Endothelial cell of umbilical vein (primary cell): ENCODE measurements around the gene SLC9A9. TPM values are rescaled to one million over a fixed set of nuclear protein-coding genes. Genes with fewer than 3 reads are reported as not detected.

Experiments
- BruUV-seq: library from RNA; stranded (reverse); fragments of 400-500 nt; replicated peaks from 2 replicates; lab custom pipeline; 2021; lab: Mats Ljungman, UMichigan
- CTCF ChIA-PET: fragments of 300-600, 350-600 bp; sonication (Branson Sonifier 250); formaldehyde crosslinking; loops from one replicate; lab custom pipeline; 2021; ENCODE audit warnings: antibody characterized with exemption, inconsistent platforms; lab: Charles Lee
- POLR2A ChIA-PET: fragments of 300-600, 350-600 bp; sonication (Branson Sonifier 250); formaldehyde crosslinking; loops from one replicate; lab custom pipeline; 2021; ENCODE audit warnings: antibody characterized with exemption, inconsistent platforms; lab: Charles Lee
- DNase-seq: peaks from one replicate; pipeline ENCODE4 v3.0.0-alpha.2; 2011; ENCODE audit warnings: low read depth, low spot score
- FAIRE-seq: peaks from 2 replicates; lab custom pipeline; 2011; peaks lifted over from hg19 to GRCh38; lab: Jason Lieb, UNC
- H2AFZ ChIP-seq: 2 replicates; pipeline ENCODE4 v1.6.0; 2012; ENCODE audit warnings: low read depth, low read length, control low read depth, inconsistent platforms
- H3K27ac ChIP-seq: 2 replicates; pipeline ENCODE4 v1.5.1; 2011; ENCODE audit warnings: low read depth, mild to moderate bottlenecking, control low read depth, low read length, moderate library complexity; ENCODE audit not compliant: insufficient read depth
- H3K27me3 ChIP-seq, 2 experiments: 2 replicates each; pipeline versions ENCODE4 v1.6.0 to v1.6.1; 2011; ENCODE audit warnings: low read length in 2 of 2, mixed read lengths in 1 of 2; ENCODE audit not compliant: control insufficient read depth in 2 of 2, insufficient read depth in 2 of 2
- H3K36me3 ChIP-seq, 2 experiments: 2 replicates in 1 of 2; 3 replicates in 1 of 2; pipeline ENCODE4 v1.5.1; 2011; ENCODE audit warnings: low read length in 2 of 2, mild to moderate bottlenecking in 1 of 2, moderate library complexity in 1 of 2; ENCODE audit not compliant: control insufficient read depth in 2 of 2, insufficient read depth in 2 of 2; ENCODE audit errors: extremely low read depth in 1 of 2
- H3K4me1 ChIP-seq: 3 replicates; pipeline ENCODE4 v1.5.1; 2011; ENCODE audit warnings: mild to moderate bottlenecking, low read length; ENCODE audit not compliant: control insufficient read depth, insufficient read depth; ENCODE audit errors: extremely low read depth
- H3K4me2 ChIP-seq: 2 replicates; pipeline ENCODE4 v1.6.1; 2011; ENCODE audit warnings: low read length, control low read depth, mixed read lengths; ENCODE audit not compliant: insufficient read depth
- H3K4me3 ChIP-seq, 3 experiments: fragments of 200-600 bp in 1 of 3; sonication (generic), shearing (Covaris generic) in 1 of 3; replicated peaks in 1 of 3; 2 replicates each; pipeline ENCODE4 v1.5.1; 2011 to 2016; ENCODE audit warnings: control low read depth in 3 of 3, low read length in 3 of 3, mild to moderate bottlenecking in 2 of 3, inconsistent platforms in 1 of 3, low read depth in 1 of 3, moderate library complexity in 1 of 3; ENCODE audit not compliant: insufficient read depth in 1 of 3
- H3K79me2 ChIP-seq: 2 replicates; pipeline ENCODE4 v1.6.0; 2012; ENCODE audit warnings: low read length, inconsistent platforms; ENCODE audit not compliant: control insufficient read depth, insufficient read depth
- H3K9ac ChIP-seq: replicated peaks from 2 replicates; pipeline ENCODE3; 2011; ENCODE audit warnings: low read length, control low read depth; ENCODE audit not compliant: insufficient read depth; ENCODE audit errors: extremely low read depth
- H3K9me1 ChIP-seq: replicated peaks from 3 replicates; pipeline ENCODE4 v1.6.0; 2011; ENCODE audit warnings: mild to moderate bottlenecking, low read length; ENCODE audit not compliant: control insufficient read depth, insufficient read depth; ENCODE audit errors: extremely low read depth
- H3K9me3 ChIP-seq: replicated peaks from 2 replicates; pipeline ENCODE4 v1.5.1; 2012; ENCODE audit warnings: low read length, inconsistent platforms; ENCODE audit not compliant: control insufficient read depth, insufficient read depth
- H4K20me1 ChIP-seq: replicated peaks from 2 replicates; pipeline ENCODE3; 2011; ENCODE audit warnings: mild to moderate bottlenecking, low read length; ENCODE audit not compliant: control insufficient read depth, insufficient read depth; ENCODE audit errors: extremely low read depth
- CTCF ChIP-seq, 2 donors: IDR thresholded peaks; 1 replicate in 1 of 2; 2 replicates in 1 of 2; pipeline ENCODE4 v1.5.1; 2011; ENCODE audit warnings: low read length in 2 of 2, mild to moderate bottlenecking in 2 of 2, moderate library complexity in 2 of 2, control low read depth in 1 of 2, inconsistent platforms in 1 of 2, low read depth in 1 of 2; ENCODE audit not compliant: insufficient read depth in 1 of 2; ENCODE audit errors: extremely low read depth in 1 of 2
- EZH2 ChIP-seq: IDR thresholded peaks from 2 replicates; pipeline ENCODE4 v1.6.1; 2012; ENCODE audit warnings: borderline replicate concordance, low read depth, mild to moderate bottlenecking, moderate library complexity, low read length, inconsistent platforms; ENCODE audit not compliant: severe bottlenecking
- FOS ChIP-seq: IDR thresholded peaks from 2 replicates; pipeline ENCODE4 v1.6.1; 2011; ENCODE audit warnings: mild to moderate bottlenecking, low read length, moderate library complexity, borderline replicate concordance; ENCODE audit not compliant: insufficient read depth
- GATA2 ChIP-seq: IDR thresholded peaks from 2 replicates; pipeline ENCODE4 v1.7.0; 2011; ENCODE audit warnings: low read depth, mild to moderate bottlenecking, moderate library complexity, mixed read lengths, low read length; ENCODE audit not compliant: insufficient read length, insufficient read depth
- JUN ChIP-seq: IDR thresholded peaks from 2 replicates; pipeline ENCODE4 v1.6.1; 2011; ENCODE audit warnings: borderline replicate concordance, low read depth; ENCODE audit not compliant: insufficient read length, insufficient read depth
- MYC ChIP-seq: IDR thresholded peaks from one replicate; pipeline ENCODE4 v1.6.1; 2011; ENCODE audit warnings: mild to moderate bottlenecking, low read depth, low read length
- POLR2A ChIP-seq: IDR thresholded peaks from 2 replicates; pipeline ENCODE4 v1.6.1; 2012; ENCODE audit warnings: low read depth, mild to moderate bottlenecking, control low read depth, low read length
- POLR2AphosphoS5 ChIP-seq: IDR thresholded peaks from 2 replicates; pipeline ENCODE4 v1.6.1; 2012; ENCODE audit warnings: low read depth, mild to moderate bottlenecking, control low read depth, low read length, moderate library complexity; ENCODE audit not compliant: insufficient read depth
- dilution Hi-C: fragments of 300-500 bp; cut with MboI; formaldehyde crosslinking; loops from one replicate; pipeline ENCODE4 v1.15.0; 2019; ENCODE audit warnings: low sequenced_read_pairs; ENCODE audit not compliant: extremely low pct_ligation_motif_present
- intact Hi-C: fragments of 100-400 bp; cut with micrococcal nuclease; formaldehyde crosslinking; loops from one replicate; pipeline ENCODE4 v1.10.0; 2022
- polyA plus RNA-seq, 4 experiments: library from polyadenylated mRNA; depleted of rRNA in 3 of 4; stranded (reverse) in 3 of 4; unstranded in 1 of 4; fragments of >200 nt; gene quantifications; 2 replicates each; pipeline versions ENCODE4 v1.2.1 to v1.2.3, GENCODE V29; 2011 to 2012; ENCODE audit warnings: missing spikeins in 1 of 4
- total RNA-seq: library from RNA; stranded (reverse); gene quantifications from 2 replicates; pipeline ENCODE4 v1.2.3, GENCODE V29; 2021
- TF ChIP-seq, protein P1 (sequence below): IDR thresholded peaks from 2 replicates; pipeline ENCODE4 v1.6.1; 2011; ENCODE audit not compliant: insufficient read depth, insufficient read length

Gene SLC9A9
- total and polyA plus RNA-seq, 2 donors (not counting 3 experiments of a cell fraction or from before 2014, with no cell fraction given), result 1.5 to 1.8 TPM

DNA sequence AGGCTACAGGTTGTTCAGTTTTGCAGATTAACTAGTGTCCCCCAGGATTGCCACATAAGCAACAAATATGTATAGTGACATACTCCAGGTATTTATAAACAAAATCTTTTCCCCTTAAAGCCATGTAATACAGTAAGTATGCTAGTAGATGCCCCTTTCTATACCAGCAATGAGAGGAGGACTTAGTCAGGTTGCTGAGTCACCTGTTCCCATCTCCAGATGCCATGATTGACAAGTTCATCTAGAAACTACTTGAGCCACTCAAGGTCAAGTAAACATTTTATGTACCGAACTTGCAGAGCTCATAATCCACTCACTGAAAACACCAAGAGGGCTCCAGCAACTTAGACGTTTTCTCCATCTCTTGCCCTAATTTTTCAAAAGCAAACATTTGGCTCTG is 18.2 kb downstream of the SLC9A9 start:
- H3K27ac ChIP-seq, result no peak overlapping the region
- CTCF ChIA-PET, result no interaction called here
- H3K27me3 ChIP-seq, result no peaks in the 10 kb centered on the region
- no peaks in the 10 kb centered on the region for H3K36me3 ChIP-seq
- H3K9me1 ChIP-seq, result no peaks in the 10 kb centered on the region
- H3K4me2 ChIP-seq, result no peak overlapping the region
- no TSS peak for BruUV-seq
- no peaks in the 10 kb centered on the region for H3K79me2 ChIP-seq
- DNase-seq (peak; percentile 19), FAIRE-seq (no peak)
- POLR2A ChIA-PET, result no interaction called here
- no peak overlapping the region for H3K4me3 ChIP-seq
- H2AFZ ChIP-seq, result no peak overlapping the region
- peaks cover 22% of the 10 kb centered on the region for H3K4me1 ChIP-seq
- no peak for TF ChIP-seq CTCF (IDR thresholded peaks at IDR 0.05; ENCODE audit: extremely low read depth in 1 of 2, insufficient read depth in 1 of 2, low read depth in 1 of 2, low read length in 2 of 2)
- TF ChIP-seq JUN, result no peak
- no peak for TF ChIP-seq GATA2
- no peak for TF ChIP-seq POLR2A
- no peak for TF ChIP-seq EZH2
- no peak for TF ChIP-seq POLR2AphosphoS5
- TF ChIP-seq, protein P1, sequence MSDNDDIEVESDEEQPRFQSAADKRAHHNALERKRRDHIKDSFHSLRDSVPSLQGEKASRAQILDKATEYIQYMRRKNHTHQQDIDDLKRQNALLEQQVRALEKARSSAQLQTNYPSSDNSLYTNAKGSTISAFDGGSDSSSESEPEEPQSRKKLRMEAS, result no peak
- TF ChIP-seq FOS, result no peak
- no peak for TF ChIP-seq MYC
- intact Hi-C loops, result loop anchor here (2.0 kb wide), 1 partner anchor 19 kb away; the partner anchor contains the start of gene SLC9A9
- H4K20me1 ChIP-seq, result no peaks in the 10 kb centered on the region
- H3K9me3 ChIP-seq, result no peaks in the 10 kb centered on the region
- dilution Hi-C loops, result no loop called here
- no peak overlapping the region for H3K9ac ChIP-seq
